Suprapubic skin (tissue), 4 donors: ENCODE measurements around the gene DNAL1. TPM values are rescaled to one million over a fixed set of nuclear protein-coding genes. Genes with fewer than 3 reads are reported as not detected.

Source experiments
- DNase-seq, 2 donors: peaks; one replicate each; pipeline ENCODE4 v3.0.0-alpha.2; 2019; ENCODE audit warnings: low spot score in 2 of 2
- H3K27ac ChIP-seq: fragments of 200-600 bp; sonication (generic); one replicate; pipeline ENCODE4 v1.5.1; 2019
- H3K27me3 ChIP-seq: fragments of 200-600 bp; sonication (generic); one replicate; pipeline ENCODE4 v1.5.1; 2019
- H3K36me3 ChIP-seq: fragments of 200-600 bp; sonication (generic); one replicate; pipeline ENCODE4 v1.5.1; 2019
- H3K4me1 ChIP-seq: fragments of 200-600 bp; sonication (generic); one replicate; pipeline ENCODE4 v1.5.1; 2019
- H3K4me3 ChIP-seq: fragments of 200-600 bp; sonication (generic); one replicate; pipeline ENCODE4 v1.5.1; 2019; ENCODE audit warnings: mild to moderate bottlenecking
- H3K9me3 ChIP-seq: fragments of 200-600 bp; sonication (generic); one replicate; pipeline ENCODE4 v1.5.1; 2019
- EP300 ChIP-seq: sonication (generic); formaldehyde crosslinking; IDR thresholded peaks from one replicate; pipeline ENCODE4 v1.6.1; 2017; ENCODE audit warnings: antibody characterized with exemption
- POLR2A ChIP-seq, 2 donors: fragments of 450-650 bp; IDR thresholded peaks; one replicate each; pipeline ENCODE4 v1.6.1; 2017; ENCODE audit warnings: antibody characterized with exemption in 2 of 2, mild to moderate bottlenecking in 2 of 2, moderate library complexity in 2 of 2
- POLR2AphosphoS5 ChIP-seq, 3 donors: sonication (generic); formaldehyde crosslinking; IDR thresholded peaks; one replicate each; pipeline ENCODE4 v1.6.1; 2017; ENCODE audit warnings: antibody characterized with exemption in 3 of 3
- WGBS: methylation state at CpG from one replicate; pipeline ENCODE4 v1.1.5; 2018; 5-methylcytosine and 5-hydroxymethylcytosine counted together
- total RNA-seq, 4 donors: library from RNA; depleted of rRNA; stranded (reverse); fragments of >200 nt; gene quantifications; one replicate each; pipeline ENCODE4 v1.1.0, GENCODE V29; 2016
- TF ChIP-seq, protein P1 (sequence below), 2 donors: fragments of 200-600 bp in 1 of 2; fragments of 450-650 bp in 1 of 2; sonication (generic) in 1 of 2; IDR thresholded peaks; one replicate each; pipeline ENCODE4 v1.5.1; 2016 to 2019; ENCODE audit warnings: antibody characterized with exemption in 2 of 2, mild to moderate bottlenecking in 1 of 2, moderate library complexity in 1 of 2

Gene DNAL1
- total RNA-seq, 4 donors from 2014 or later = 1.8 to 3.6 (median 2.6) TPM

DNA sequence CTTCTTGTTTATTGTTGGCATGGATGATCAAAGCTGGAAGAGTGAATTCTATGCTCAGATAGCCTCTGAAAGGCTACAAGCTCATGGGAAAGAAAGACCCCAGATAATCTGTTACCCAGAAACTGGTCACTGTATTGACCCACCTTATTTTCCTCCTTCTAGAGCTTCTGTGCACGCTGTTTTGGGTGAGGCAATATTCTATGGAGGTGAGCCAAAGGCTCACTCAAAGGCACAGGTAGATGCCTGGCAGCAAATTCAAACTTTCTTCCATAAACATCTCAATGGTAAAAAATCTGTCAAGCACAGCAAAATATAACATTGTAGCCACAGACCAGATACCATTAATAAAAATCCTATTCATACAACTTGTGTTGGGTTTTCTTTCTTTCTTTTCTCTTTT lies 25.3 kb upstream of the DNAL1 start:
- WGBS = 44% methylated on average over 1 of the region's 1 CpG
- no peaks in the 10 kb centered on the region for H3K27me3 ChIP-seq
- no peaks in the 10 kb centered on the region for H3K36me3 ChIP-seq
- no peaks in the 10 kb centered on the region for H3K9me3 ChIP-seq
- H3K4me3 ChIP-seq = no peak overlapping the region
- TF ChIP-seq POLR2A (IDR thresholded peaks at IDR 0.05) (no peak), POLR2AphosphoS5 (IDR thresholded peaks at IDR 0.05) (no peak), EP300 (no peak)
- TF ChIP-seq, protein P1, sequence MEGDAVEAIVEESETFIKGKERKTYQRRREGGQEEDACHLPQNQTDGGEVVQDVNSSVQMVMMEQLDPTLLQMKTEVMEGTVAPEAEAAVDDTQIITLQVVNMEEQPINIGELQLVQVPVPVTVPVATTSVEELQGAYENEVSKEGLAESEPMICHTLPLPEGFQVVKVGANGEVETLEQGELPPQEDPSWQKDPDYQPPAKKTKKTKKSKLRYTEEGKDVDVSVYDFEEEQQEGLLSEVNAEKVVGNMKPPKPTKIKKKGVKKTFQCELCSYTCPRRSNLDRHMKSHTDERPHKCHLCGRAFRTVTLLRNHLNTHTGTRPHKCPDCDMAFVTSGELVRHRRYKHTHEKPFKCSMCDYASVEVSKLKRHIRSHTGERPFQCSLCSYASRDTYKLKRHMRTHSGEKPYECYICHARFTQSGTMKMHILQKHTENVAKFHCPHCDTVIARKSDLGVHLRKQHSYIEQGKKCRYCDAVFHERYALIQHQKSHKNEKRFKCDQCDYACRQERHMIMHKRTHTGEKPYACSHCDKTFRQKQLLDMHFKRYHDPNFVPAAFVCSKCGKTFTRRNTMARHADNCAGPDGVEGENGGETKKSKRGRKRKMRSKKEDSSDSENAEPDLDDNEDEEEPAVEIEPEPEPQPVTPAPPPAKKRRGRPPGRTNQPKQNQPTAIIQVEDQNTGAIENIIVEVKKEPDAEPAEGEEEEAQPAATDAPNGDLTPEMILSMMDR (IDR thresholded peaks at IDR 0.05) = no peak
- no peaks in the 10 kb centered on the region for H3K4me1 ChIP-seq
- DNase-seq = no peak
- H3K27ac ChIP-seq = no peak overlapping the region

DNA sequence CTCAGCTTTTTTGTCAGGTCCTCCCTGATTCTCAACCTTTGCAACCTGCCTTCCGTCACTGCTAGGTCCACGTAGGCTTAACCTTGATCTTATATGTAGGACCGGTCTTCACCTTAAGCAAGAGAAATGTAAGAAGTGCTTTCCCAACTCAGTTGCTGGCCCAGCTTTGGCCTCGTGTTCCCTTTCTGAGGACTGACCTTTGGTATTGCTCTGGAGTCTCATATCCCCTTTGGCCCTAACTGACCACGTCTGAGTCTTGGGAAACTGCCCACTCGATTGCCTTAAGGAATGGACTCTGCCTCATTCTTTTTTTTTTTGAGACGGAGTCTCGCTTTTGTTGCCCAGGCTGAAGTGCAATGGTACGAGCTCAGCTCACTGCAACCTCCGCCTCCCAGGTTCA lies 24.5 kb upstream of the DNAL1 start:
- TF ChIP-seq, protein P1 (IDR thresholded peaks at IDR 0.05) = no peak
- TF ChIP-seq POLR2A (IDR thresholded peaks at IDR 0.05) (no peak), EP300 (no peak), POLR2AphosphoS5 (IDR thresholded peaks at IDR 0.05) (no peak)
- Histone ChIP-seq H3K27me3 (no peaks in the 10 kb centered on the region), H3K4me1 (no peaks in the 10 kb centered on the region), H3K4me3 (no peak overlapping the region), H3K36me3 (no peaks in the 10 kb centered on the region), H3K9me3 (no peaks in the 10 kb centered on the region), H3K27ac (no peak overlapping the region)
- WGBS = 92% methylated on average over 10 of the region's 10 CpGs
- no peak for DNase-seq

DNA sequence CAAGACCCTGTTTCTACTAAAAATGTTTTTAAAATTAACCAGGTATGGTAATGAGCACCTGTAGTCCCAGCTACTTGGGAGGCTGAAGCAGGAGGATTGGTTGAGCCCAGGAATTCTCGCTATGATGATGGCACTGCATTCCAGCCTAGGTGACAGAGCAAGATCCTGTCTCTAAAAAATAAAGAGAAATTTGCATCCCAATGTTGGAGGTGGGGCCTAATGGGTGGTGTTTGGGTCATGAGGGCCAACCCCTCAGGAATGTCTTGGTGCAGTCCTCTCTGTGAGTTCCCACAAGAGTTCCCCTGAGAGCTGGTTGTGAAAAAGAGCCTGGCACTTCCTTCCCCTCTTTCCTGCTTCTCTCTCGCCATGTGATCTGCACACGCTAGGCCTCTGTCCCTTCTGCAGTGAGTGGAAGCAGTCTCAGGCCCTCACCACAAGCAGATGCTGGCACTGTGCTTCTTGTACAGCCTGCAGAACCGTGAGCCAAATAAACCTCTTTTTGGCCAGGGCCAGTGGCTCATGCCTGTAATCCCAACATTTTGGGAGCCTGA lies 21.2 kb upstream of the DNAL1 start:
- WGBS = 89% methylated on average over 4 of the region's 4 CpGs
- H3K27ac ChIP-seq = no peak overlapping the region
- TF ChIP-seq POLR2AphosphoS5 (IDR thresholded peaks at IDR 0.05) (no peak), POLR2A (IDR thresholded peaks at IDR 0.05) (no peak), EP300 (no peak)
- TF ChIP-seq, protein P1 (IDR thresholded peaks at IDR 0.05) = no peak
- no peaks in the 10 kb centered on the region for H3K4me1 ChIP-seq
- H3K4me3 ChIP-seq = no peak overlapping the region
- no peak for DNase-seq
- H3K27me3 ChIP-seq = no peaks in the 10 kb centered on the region
- H3K36me3 ChIP-seq = no peaks in the 10 kb centered on the region
- no peaks in the 10 kb centered on the region for H3K9me3 ChIP-seq

DNA sequence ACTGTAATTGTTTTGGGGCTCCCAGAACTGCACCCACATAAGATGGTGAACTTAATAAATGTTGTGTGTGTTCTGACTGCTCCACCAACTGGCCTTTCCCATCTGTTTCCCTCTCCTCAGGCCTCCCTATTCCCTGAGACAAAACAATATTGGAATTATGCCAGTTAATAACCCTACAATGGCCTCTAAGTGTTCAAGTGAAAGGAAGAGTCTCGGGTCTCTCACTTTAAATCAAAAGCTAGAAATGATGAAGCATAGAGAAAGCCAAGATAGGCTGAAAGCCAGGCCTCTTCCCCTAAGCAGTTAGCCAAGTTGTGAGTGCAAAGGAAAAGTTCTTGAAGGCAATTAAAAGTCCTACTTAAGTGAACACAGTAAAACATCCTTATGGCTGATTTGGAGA lies 19.1 kb upstream of the DNAL1 start:
- no peak for DNase-seq
- Histone ChIP-seq H3K9me3 (no peaks in the 10 kb centered on the region), H3K27me3 (no peaks in the 10 kb centered on the region), H3K4me3 (no peak overlapping the region), H3K27ac (no peak overlapping the region), H3K4me1 (no peaks in the 10 kb centered on the region), H3K36me3 (no peaks in the 10 kb centered on the region)
- TF ChIP-seq EP300 (no peak), POLR2AphosphoS5 (IDR thresholded peaks at IDR 0.05) (no peak), POLR2A (IDR thresholded peaks at IDR 0.05) (no peak)
- TF ChIP-seq, protein P1 (IDR thresholded peaks at IDR 0.05) = no peak
- WGBS = 46% methylated on average over 1 of the region's 1 CpG

DNA sequence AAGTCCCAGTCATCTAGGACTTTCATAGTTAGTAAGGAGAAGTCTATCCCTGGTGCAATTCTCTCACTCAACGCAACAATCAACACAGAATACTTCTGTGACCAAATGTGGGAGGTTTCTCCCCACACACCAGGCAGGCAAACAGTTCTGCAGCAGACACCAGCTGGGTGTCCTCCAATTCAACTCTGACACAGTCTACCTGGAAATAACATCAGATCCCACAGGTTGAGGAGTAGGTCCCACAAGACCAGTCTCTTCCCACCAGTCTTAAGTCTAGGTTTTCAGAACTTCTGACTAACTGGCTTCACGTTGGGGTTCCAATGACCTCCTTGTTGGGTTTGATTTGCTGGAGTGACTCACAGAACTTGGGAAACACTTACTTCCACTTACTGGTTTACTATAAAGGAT lies 17.6 kb upstream of the DNAL1 start:
- Histone ChIP-seq H3K27me3 (no peaks in the 10 kb centered on the region), H3K9me3 (no peaks in the 10 kb centered on the region), H3K4me1 (no peaks in the 10 kb centered on the region), H3K27ac (no peak overlapping the region), H3K4me3 (no peak overlapping the region), H3K36me3 (no peaks in the 10 kb centered on the region)
- TF ChIP-seq, protein P1 (IDR thresholded peaks at IDR 0.05) = no peak
- no peak for TF ChIP-seq POLR2A (IDR thresholded peaks at IDR 0.05)
- TF ChIP-seq POLR2AphosphoS5 (IDR thresholded peaks at IDR 0.05) = no peak
- no peak for TF ChIP-seq EP300
- DNase-seq = no peak
- WGBS = 80% methylated on average over 2 of the region's 2 CpGs
